NCI-H1048 (cell line): ENCODE results near the gene WWOX.

Experiments
- DNase-seq: peaks from one replicate; lab custom pipeline; 2025; lab: John Stamatoyannopoulos, UW

The WWOX gene

DNA sequence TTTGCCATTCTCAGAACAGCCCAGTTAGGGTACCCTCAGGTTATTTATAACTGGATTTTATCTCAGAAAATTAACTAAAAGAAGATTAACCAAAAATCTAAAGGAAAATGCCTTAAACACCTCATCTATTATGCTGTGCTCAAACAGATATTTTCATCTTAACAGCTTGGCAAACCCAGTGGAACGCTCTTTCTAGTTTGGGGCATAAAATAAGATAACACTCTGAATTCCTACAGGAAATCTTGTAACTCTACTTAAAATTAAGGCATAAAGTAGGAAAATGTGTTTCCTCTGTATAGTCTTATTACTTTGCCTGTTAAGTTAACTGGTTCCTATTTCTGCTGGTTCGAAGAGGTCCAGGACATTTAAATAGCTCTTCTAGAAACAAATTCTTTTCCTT, 777.2 kb downstream of the WWOX start:
- no peak for DNase-seq

DNA sequence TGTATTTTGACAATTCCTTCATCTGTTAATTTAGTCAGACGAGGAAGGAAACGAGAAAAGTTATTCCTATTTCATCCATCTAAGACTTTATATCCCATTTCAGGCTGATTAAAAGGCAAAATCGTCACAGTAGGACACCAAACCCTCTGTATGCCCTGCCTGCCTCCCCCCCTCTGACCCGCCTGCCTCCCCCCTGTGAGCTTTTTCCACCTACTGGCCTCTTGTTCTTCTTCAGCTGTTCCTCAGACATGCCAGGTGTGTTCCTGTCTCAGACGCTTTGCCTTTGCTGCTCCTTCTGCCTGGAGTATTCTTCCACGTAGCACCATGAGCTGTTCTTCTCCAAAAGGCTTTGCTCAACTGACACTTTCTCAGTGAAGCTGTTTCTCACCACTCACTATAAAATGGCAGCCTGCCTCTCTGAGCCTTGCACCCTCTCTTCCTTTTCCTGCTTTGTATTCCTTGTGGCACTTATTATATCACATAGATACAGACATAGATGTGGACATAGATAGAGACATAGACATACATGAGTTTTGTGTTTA, 777.7 kb downstream of the WWOX start:
- DNase-seq = no peak

DNA sequence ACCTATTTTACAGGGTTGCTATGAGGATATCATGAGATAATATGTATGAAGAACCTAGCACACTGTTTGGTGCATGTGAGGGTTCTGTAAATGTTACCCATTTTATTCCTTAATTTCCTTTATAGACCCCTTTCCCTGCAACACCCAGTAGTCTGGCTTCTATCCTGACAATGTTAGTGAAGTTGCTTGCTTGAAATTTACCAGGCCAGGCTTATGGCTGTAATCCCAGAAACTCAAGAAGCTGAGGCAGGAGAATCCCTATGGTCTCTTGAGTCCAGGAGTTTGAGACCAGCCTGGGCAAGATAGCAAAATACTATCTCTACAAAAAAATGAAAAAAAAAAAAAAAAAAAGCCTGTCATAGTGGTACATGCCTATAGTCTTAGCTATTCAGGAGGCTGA, 779.1 kb downstream of the WWOX start:
- DNase-seq = no peak

DNA sequence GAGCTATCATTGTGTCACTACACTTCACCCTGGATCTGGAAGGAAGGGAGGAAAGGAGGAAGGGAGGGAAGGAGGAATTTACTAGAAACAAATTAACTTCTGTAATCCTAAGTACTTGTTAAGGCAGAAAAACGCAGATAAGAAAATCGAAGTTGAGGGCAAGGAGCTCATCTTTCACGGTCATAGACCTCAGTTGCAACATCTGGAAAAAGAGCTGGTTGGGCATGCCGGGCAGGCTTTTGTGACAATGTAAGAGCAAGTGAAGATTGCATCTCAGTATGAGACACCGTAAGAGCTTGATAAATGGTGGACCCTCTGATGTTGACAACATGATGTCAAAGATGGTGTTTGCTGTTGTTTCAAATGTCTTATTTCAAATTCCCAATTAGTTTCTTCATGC, 779.6 kb downstream of the WWOX start:
- DNase-seq = no peak

DNA sequence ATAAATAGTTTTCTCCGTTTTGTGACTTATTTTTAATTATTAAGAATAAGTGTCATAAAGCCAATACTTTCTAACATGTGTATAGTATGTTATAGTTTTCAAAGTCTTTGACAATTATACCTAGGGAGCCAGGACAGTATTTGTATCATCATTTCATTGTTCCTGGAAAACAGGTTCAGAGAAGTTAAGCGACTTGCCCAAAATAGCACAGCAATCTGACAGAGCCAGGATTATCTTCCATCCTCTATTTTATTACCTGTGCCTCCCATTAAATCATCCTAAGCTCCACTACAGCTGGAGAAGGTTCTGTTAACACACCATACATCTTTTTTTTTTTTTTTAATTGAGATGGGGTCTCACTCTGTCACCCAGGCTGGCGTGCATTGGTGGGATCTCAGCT, 782.7 kb downstream of the WWOX start:
- DNase-seq = no peak

DNA sequence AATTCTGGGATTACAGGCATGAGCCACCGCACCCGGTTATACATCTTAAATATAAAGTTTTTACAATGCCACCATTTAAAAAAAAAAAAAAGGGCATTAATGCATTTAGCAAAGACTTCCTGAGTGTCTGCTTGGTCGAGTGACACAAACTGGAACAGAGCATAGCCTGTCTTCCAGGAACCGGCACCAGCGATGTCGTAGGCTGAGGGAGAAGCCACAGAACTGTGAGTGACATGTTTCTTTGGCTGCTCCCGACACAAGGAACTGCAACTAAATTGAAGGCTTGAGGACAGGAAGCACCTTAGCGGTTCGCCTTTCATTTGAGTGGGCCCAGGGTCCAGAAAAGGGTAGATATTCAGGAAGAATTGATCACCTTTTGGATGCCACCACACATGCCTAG, 783.3 kb downstream of the WWOX start:
- no peak for DNase-seq

DNA sequence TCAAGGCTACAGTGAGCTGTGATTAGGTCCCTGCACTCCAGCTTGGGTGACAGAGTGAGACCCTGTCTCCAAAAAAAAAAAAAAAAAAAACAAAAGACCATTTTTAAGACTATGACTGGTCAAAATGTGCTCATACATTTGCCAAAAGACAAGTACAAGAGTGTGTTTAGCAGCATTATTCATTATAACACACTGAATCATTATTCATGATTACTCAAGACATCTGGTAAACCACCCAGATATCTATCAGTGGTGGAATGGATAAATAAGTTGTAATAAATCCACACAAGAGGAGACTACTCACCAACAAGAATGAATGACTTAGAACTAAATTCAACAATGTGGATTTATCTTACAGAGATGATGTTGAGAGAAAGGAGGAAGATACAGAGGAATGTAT, 784.8 kb downstream of the WWOX start:
- no peak for DNase-seq

DNA sequence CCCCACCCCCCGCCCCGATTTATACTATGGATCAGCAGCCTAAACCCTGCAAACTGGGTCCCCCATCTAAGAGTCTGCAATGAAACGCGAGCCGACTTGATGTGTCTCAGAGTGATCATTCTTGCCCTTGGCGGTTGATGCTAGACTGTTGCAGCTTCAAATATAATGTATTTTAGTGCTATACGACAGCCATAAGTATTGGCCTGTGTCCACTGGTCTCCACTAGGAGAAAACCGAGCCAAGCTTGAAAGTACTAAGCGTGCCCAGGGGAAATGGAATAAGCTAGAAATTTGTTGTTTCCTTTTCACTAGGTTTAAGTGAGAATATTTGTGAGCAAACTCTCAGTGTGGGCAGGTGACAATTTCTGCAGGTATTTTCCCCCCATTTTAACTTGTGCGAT, 789.9 kb downstream of the WWOX start:
- DNase-seq = no peak

DNA sequence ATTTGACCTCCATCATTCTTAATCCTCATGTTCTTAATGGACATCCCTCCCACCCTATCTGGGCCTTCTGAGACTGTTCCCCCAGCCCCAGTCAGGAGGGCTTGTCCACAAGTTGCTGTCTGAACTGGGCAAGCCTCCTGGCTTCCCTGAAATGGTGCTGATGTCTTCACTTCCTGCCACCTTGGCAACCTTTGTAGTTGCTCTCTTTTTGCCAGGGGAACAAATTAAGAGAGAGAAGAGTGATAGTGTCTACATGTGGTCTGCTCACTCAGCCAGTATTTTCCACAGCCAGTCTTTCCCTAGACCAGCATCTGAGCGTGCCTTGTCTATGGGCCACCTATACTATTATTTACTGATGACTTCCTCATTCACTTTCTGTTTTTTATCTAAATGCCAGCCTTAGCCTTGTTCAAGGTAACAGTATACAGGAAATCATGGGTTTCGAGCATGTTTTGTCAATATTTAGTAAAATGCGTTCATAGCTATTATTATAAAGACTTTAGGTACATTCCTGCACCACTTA, 791.0 kb downstream of the WWOX start:
- no peak for DNase-seq

DNA sequence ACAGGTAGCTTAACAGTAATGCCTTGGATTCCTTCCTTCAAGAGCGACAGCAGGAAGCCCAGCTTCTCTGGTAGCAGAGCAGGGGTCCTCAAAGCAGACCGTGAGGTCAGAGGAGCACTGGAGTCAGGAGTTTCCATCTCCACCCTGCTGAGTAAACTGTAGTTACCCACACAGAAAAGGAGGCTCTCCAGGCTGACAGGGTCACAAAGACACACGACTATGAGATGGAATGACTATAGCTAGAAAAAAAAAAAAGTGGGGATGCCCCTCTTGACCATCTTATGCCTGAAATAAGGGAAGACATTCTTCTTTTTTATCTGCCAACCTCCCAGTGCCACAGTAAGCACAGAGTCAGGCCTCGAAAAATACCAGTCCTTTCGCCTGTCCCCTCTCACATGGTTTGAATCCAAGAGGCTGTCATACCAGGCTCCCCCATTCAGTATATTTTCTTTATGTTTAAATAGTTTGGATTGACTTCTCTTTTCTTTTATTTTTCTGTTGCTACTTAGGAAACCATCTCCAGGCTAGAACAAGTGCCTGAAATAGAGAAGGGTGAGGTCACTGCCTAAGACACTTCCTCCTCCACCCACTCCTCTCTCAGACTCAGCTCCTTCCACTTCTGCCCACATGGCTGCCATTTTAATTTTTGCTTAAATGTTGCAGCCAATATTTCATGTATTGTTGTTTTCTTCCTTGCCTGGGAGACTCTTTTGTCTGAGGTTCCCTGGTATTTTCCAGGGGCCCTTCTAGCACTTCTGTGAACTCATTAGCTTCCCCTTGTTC, 793.7 kb downstream of the WWOX start:
- no peak for DNase-seq

DNA sequence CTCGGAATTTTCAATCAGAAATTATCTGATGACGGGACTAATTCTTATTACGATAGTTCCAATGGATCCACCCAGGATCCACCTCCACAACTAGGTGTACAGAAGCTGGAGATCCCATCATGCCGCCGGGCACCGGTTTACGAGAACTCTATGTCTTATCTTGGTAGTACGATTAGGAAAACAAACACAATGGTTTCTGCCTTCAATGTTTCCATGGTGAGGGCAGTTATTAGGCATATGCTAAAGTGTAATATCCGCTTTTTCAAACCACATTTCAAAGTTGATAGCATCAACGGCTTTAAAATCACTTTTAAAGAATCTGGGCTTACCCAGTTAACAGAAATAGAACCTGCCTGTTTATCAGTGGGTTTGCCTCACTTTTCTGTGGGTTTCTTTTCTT, 795.4 kb downstream of the WWOX start:
- no peak for DNase-seq

DNA sequence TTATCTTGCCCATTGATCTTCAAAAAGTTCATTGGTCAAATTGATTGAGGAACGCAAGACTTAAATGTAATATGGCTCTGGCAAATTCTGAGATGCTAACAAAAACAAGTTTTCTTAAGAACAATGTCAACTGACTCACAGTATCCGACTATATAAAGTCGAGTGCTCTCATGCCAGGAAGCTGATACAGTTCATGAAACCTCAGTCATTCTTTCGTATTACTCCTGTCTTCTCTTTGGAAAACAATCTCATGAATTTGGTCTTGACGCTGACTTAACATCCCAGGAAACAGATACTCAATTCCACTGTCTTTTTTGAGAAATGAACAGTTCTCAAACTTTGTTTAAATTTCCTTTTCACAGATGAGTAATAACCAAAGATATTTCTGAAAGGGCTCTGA, 796.2 kb downstream of the WWOX start:
- DNase-seq = no peak

DNA sequence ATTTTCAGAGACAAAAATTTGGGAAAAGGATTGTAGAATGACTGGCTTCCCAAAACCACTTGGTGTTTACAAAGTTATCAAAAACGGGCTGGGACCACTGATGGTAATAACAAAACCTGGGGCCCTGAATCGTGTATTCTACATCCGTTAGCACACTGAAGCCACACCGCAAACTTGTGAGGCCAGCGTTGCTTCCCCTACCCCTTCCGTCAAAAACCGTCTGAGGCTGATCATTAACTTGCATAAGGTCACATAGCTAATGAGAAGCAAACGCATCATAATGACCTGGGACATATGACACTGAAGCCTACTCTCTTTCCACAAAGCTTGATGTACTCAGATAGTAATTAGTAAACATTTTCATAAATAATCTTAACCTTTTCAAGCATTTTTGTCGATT, 796.8 kb downstream of the WWOX start:
- DNase-seq = no peak

DNA sequence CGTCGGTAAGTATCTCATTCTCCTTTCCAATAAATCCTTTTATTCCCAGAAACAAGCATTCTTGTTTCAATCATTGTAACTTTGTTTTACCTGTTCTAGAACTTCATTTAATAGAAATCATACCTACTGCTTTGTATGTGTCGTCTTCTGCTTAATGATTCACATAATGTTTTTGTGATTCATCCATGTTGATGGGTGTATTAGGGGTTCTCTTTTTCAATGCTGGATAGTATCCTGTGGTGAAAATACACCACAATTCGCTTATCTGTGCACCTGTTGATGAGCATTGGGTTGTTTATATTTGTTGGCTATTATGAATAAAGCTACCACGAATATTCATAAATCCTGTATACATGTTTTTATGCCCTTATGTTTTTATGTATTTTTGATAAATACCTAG, 797.8 kb downstream of the WWOX start:
- DNase-seq = no peak

DNA sequence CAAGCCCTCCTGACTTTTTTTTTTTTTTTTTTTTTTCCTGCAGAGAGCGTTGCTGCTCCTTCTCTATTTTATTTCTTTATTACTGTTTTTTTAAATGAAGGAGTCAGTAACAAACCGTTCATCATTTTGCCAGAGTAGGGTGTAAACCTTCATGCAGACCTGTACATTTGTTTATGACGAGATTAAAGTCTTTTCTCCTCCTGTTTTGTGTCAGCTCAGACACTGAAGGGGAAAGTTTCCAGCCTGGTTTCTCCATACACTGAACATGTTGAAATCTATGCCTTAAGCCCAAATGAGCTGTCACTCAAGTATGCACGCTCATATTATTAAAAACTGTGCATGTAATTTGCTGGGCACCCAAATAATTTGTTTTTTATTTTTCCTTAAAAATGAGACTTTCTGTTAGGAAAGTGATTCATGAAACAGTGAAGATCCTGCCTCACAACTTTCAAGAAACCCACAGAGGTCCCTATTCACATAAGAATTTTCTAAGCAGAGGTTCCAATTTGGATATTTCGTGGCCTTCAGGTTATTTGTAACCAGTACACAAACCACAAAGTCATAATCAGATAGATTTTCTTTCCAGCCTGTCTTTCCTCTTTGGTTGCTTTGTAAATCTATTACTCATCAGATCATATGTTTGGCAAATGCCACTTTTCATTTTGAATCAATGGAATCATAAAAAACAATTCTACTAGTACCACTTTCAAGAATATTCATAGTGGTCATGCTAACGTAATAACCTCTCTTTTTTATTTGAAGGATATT, 800.8 kb downstream of the WWOX start:
- no peak for DNase-seq

DNA sequence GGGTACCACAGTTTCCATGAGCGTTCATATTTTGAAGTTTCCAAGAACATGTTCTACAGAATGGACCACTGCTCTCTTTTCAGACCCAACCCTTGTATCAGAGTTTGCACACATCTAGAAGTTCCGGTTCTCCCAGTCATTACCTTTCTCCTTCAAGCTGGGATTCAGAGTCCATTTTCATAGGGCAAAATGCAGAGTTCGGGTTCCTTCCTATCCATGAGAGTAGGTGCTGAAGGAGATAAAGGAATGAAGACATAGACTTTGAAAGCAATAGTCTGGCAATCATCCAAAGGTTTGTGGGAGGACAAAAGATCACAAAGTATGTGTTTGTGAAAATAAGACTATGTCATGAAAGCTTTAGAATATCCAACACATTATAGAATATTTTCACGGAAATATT, 801.5 kb downstream of the WWOX start:
- no peak for DNase-seq

DNA sequence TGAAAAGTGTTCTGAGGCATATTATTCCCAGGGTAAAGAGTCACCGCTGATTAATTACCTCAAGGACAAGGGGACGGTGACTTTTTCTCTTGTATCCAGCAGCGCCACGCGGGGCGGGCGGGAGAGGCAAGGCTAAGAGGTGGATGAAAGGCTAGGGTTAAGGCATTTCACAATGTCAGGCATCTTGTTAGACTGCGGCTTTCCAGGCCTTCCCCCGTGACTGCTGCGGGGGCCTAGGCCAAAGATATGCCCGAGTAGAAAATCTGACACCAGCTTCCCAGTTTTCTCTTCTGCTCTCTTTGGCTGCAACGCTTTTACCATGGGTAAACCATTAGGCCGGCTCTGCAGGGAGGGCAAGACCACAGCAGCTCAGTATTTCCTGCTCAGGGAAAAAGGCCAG, 802.9 kb downstream of the WWOX start:
- DNase-seq = no peak

DNA sequence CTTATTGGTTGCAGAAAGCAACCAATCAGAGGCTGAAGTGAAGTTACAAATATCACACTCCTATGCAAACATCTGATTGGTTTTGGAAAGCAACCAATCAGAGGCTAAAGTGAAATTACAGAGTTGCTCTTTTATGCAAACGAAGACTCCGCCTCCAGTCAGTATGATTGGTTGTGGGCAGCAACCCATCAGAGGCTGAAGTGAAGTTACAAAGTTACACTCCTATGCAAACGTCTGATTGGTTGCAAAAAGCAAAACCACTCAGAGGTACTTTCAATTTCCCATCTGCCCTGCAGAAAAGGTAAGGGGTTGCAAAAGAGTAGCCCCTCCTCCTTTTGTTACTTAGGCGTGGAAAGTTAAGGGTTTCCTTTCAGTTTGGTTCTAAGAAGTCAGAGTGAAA, 803.8 kb downstream of the WWOX start:
- DNase-seq = no peak

DNA sequence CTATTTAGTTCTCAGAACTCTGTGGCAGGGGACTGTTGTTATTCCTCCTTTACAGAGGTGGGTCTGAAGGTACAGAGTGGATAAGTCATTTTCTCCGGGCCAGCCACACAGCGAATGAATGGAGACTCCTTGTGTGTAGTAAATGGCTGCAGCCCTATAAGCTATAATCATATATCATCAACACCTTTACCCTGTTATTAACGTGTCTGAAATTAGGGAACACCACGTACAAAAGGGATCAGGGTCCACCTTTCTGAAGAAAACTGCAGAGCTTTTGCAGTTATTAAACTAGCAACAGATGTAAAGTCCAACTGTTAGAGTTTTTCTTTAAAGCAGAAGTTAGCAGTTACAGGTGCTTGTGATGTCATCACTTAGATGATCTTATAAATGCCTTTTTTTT, 804.4 kb downstream of the WWOX start:
- DNase-seq = no peak

DNA sequence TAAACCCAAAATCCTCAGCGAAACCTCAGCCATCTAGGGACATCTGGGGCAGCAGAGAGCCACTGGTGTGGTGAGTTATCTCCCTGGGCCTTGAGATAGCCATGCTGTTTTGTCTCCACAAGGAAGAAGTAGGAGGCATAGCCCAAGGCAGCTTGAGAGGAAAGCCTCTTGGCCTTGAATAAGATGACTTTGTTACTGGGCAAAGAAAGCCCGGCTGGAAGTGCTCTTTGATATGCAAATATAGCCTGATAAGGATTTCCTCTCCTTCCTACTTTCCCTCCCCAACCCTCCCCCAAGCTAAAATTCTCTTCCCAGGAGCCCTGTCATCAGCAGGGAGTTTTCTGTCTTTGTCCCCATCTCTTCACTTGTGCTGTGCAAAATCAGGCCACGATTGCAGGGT, 806.7 kb downstream of the WWOX start:
- no peak for DNase-seq

DNA sequence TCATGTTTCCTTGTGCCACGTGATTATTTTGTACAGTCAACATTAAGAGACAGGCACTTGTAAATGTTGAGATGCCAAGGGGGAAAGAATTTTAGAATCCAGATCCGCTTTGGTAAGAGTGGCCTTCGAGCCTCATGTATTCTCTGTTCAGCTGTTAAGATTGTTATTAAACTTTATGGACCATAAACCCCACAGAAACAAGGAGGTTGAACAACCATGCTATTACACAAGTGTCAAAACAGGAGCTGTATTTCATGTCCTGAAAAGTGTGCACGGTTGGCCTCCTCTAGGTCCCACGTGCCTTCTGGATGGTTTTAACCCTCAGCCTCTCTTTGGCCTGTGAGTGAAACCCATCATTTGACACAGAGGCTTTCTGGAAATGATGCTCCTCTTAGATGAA, 809.8 kb downstream of the WWOX start:
- DNase-seq = no peak

DNA sequence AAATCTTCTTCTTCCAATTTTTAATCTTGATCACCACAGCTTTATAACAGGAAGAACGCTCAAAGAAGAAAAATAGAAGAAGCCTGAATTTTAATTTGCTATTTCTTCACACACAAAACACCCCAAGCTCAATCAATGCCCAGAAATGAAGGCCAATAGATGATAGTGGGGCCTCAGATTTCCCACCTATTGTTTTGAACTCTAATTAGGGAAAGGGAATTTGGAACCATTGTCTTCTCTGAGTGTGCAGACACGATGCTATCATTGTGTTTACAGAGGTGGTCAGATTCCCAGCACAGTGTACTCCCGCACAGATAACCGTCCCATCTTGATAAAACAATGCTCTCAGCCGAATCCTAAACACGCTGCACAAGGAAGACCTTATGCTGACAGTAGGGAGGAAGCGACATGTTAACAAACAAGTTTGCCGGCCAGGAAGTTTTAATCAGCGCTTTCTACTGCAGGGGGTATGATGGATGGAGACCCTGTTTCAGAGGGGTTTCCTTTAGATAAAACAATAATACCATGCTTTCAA, 816.4 kb downstream of the WWOX start:
- DNase-seq = no peak

DNA sequence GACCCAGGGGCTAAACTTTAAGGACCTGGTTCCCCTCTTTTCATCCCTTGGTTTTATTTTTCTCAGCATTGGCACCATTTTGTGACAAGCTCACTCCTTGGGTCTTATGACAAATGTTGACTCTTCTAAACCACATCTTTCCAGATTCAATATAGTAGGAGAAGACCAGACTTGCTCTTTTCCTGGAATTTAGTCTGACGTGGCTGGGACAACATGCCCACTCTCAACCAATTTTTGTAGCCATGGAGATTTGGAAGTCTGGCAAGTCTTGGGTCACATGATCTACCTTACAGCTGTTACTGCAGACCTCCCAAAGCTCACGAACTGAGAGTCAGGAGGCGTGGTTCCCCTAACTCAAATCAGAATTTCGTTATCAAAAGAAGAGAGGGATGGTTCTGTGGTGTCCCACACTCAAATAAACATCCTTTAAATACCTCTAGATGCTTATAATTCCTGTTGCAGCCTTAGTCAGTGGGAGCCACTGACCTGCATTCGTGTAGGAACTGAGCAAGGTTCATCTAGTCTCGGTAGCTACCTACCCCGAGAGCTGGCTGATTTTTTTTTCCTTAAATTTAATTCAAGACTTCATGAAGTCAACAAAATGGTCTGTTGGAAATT, 817.6 kb downstream of the WWOX start:
- no peak for DNase-seq
